Naive B cell (primary cell): Measurements from ENCODE around the gene ZNF831. TPM values are rescaled to one million over a fixed set of nuclear protein-coding genes. Genes with fewer than 3 reads are reported as not detected.

Experiments used
- ATAC-seq, 2 donors: fragments of 150-1000 bp; cut with Tn5 transposase; 2 replicates each; pipeline ENCODE4 v1.10.0; 2021; ENCODE audit warnings: low read depth in 2 of 2, mild to moderate bottlenecking in 2 of 2, moderate library complexity in 2 of 2
- DNase-seq: peaks from one replicate; pipeline ENCODE4 v3.0.0; 2022
- H3K27ac Mint-ChIP-seq, 6 donors: one replicate each; pipeline ENCODE4 v1.8.0; 2020 to 2022; ENCODE audit warnings: mild to moderate bottlenecking in 6 of 6, mixed read lengths in 6 of 6, moderate library complexity in 5 of 6, inconsistent platforms in 2 of 6
- H3K27me3 Mint-ChIP-seq, 3 donors: one replicate each; pipeline ENCODE4 v1.8.0; 2021 to 2022; ENCODE audit warnings: mixed read lengths in 3 of 3, mild to moderate bottlenecking in 1 of 3
- H3K36me3 Mint-ChIP-seq, 2 donors: one replicate each; pipeline ENCODE4 v1.8.0; 2020 to 2022; ENCODE audit warnings: mixed read lengths in 2 of 2, inconsistent platforms in 1 of 2, mild to moderate bottlenecking in 1 of 2
- H3K4me1 Mint-ChIP-seq, 3 donors: one replicate each; pipeline ENCODE4 v1.8.0; 2020 to 2022; ENCODE audit warnings: mixed read lengths in 3 of 3, inconsistent platforms in 1 of 3, mild to moderate bottlenecking in 1 of 3, moderate library complexity in 1 of 3
- H3K4me3 Mint-ChIP-seq, 8 donors: one replicate each; pipeline ENCODE4 v1.8.0; 2020 to 2022; ENCODE audit warnings: mild to moderate bottlenecking in 8 of 8, mixed read lengths in 8 of 8, moderate library complexity in 8 of 8, inconsistent platforms in 2 of 8
- H3K9me3 Mint-ChIP-seq, 7 donors: one replicate each; pipeline ENCODE4 v1.8.0; 2020 to 2022; ENCODE audit warnings: mixed read lengths in 7 of 7, mild to moderate bottlenecking in 5 of 7, inconsistent platforms in 2 of 7, moderate library complexity in 1 of 7
- polyA plus RNA-seq, 6 donors: library from polyadenylated mRNA; unstranded; fragments of 300-500 nt; fragmentation: Illumina TruSeq; gene quantifications; one replicate each; pipeline ENCODE4 v1.2.3, GENCODE V29; 2021; ENCODE audit warnings: low read depth in 6 of 6

ZNF831 gene
- polyA plus RNA-seq, 6 donors from 2014 or later = 0.66 to 2.6 (median 2.3) TPM

DNA sequence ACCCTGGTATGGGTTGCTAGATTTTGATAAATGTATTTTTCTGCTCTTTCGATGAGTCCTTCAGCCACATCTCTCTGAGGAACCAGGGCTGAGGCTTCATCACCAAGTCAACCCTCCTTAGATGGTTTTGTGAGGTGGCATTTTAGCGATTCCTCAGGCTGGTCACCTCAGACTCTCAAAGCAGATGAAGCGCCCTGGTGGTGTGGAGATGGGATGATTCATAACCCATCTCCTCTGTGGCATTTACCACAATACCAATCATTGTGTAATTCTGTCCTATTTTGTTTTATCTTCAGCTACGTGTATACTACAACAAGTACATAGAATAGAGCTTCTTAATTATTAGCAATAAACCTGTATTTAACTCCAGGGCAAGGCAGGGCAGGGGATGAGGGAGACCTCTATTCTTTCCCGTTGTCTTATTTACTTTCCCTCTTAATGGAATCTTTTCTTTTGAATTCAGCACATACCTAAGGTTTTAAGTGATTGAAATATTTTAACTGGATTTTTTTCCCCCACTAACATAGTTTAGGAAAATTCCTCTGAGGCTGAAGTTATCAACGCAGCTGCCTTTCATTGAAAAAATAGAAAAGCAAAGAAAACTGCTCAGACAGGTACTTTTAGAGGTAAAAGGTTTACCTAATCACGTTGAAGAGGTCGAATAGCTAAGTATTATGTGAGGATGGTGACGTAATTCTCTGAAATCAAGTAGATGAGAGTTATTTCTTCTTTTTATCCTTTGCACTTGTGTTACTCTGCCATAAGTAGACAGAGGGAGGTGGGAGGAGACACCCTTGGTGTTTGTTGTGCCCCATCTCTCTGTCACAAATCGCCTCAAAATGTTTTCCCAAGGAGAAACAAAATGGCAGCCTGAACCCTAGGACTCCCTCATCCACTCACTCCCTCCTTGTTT lies 79.3 kb downstream of the ZNF831 start:
- Mint-ChIP-seq H3K27ac (no peak overlapping the region), H3K27me3 (no peaks in the 10 kb centered on the region), H3K9me3 (no peaks in the 10 kb centered on the region), H3K36me3 (peaks cover 26 to 47% of the 10 kb centered on the region in 2 donors), H3K4me1 (no peaks in the 10 kb centered on the region), H3K4me3 (no peak overlapping the region)
- ATAC-seq (no peak), DNase-seq (no peak)

DNA sequence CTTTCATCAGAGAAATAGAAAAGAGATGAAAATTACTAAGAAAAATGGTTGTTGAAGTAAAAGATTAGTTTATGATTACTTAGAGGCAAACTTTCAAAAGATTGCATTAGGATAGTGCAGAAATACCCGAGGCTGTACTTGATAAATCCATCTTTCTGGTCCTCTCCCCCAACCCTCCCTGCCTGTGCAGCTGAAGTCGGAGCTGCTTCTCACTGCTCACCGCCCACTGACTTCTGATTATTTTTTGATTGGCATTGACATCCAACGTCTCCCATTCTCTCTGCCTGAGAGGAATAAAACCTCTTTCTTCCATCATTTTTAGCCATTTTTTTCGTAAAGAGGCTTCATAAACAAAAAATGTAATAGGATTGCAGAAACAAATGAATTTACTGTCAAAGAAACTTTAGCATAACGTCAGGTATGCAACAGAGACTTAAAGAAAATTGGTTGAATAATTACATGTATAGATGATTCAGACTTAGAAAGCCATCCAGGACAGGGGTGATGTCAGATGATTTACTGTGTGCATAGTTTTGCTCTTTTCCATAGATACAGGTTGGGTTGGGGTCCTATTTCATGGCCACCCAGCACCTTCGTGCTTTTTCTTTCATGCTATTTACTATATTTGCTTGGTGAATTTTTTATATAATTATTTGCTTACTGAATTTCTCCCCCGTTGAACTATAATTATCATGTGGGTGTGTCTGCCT lies 83.2 kb downstream of the ZNF831 start:
- Mint-ChIP-seq H3K4me3 (no peak overlapping the region), H3K9me3 (peaks cover 0 to 6% (median 4%) of the 10 kb centered on the region in 7 donors), H3K4me1 (peaks cover 0 to 3% (median 2%) of the 10 kb centered on the region in 3 donors), H3K27me3 (no peaks in the 10 kb centered on the region), H3K36me3 (peaks cover 46 to 52% of the 10 kb centered on the region in 2 donors), H3K27ac (no peak overlapping the region)
- no peak for DNase-seq
- ATAC-seq = no peak

DNA sequence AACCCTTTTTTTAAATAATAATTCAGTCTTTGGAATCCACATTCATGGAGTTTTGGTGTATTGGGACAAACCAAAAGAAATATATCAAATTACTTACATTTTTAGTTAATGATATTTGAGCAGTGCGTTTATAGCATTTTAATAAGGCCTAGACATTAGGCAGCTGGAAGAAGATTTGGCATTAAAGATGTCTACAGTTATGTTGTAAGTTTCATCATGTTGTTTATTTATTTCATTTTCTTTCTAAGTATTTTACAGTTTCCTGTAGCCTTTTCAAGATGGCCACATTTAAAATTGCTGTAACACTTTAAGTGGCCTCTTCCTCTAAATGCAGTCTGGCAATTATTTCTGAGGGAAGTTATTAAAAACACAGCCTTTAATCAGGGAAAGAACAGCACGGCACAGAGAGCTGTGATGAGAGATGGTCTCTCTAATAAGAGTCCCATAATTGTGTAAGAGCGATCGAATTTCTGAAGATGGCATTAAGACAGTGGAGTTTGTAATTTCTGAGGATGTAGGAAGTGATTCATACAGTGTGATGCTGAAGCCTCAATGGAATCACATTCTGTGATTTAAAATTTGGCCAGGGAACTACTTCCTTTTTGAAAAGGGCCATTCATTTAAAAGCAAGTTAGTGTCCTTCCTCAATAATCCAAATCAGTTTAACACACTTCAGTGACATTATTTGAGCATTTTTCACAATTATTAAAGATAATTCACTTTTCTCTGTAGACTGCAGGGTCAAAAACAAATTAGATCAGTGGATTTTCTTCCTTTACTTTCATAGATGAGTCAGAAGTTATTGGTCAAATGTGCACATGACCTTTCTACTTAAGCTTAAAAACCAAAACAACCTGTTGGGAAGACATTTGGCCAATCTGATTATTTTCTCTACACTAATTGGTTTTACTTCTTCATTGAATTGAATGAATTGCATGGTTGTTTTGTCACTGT lies 84.4 kb downstream of the ZNF831 start:
- Mint-ChIP-seq H3K27me3 (no peaks in the 10 kb centered on the region), H3K9me3 (peaks cover 0 to 6% (median 4%) of the 10 kb centered on the region in 7 donors), H3K4me1 (peaks cover 5 to 15% (median 11%) of the 10 kb centered on the region in 3 donors), H3K36me3 (peaks cover 44 to 60% of the 10 kb centered on the region in 2 donors), H3K27ac (peak overlapping the region in 1 of 6 donors; percentile 27), H3K4me3 (no peak overlapping the region)
- ATAC-seq = no peak
- no peak for DNase-seq

- H3K27ac Mint-ChIP-seq = no peak overlapping the region
- peaks cover 31 to 54% of the 10 kb centered on the region in 2 donors for H3K36me3 Mint-ChIP-seq
- H3K4me1 Mint-ChIP-seq = peaks cover 18 to 26% (median 21%) of the 10 kb centered on the region in 3 donors
- DNase-seq = no peak
- H3K9me3 Mint-ChIP-seq = peaks cover 0 to 6% (median 4%) of the 10 kb centered on the region in 7 donors
- no peak for ATAC-seq
- H3K27me3 Mint-ChIP-seq = no peaks in the 10 kb centered on the region
- no peak overlapping the region for H3K4me3 Mint-ChIP-seq
Observed at GRCh38 chr20:59250293-59250692, 86.7 kb downstream of the ZNF831 start.

DNA sequence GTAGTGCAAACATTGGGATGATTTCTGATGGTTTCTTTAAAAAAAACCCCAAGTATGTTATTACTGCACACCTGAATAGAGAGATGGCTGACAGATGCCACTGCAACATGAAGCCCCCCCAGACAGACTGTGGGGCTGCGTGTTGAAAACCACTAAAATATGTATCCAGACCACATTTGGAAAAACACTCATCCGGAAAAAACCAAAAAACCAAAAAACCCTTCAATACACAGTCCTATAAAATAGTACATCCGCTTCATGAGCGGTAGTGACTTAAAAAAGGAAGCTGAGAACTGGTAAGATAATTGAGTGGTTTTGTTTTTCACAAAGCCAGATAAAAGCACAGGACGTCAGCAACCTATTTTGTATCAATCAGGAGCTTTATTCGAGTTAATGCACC lies 89.7 kb downstream of the ZNF831 start:
- Mint-ChIP-seq H3K9me3 (peaks cover 0 to 6% (median 4%) of the 10 kb centered on the region in 7 donors), H3K27ac (peak overlapping the region in 4 of 6 donors; percentile 47 to 88 (median 74)), H3K4me3 (peak overlapping the region in 4 of 8 donors; percentile 37 to 63 (median 48)), H3K27me3 (no peaks in the 10 kb centered on the region), H3K36me3 (peaks cover 17 to 48% of the 10 kb centered on the region in 2 donors), H3K4me1 (peaks cover 27 to 33% (median 28%) of the 10 kb centered on the region in 3 donors)
- DNase-seq (peak; percentile 5), ATAC-seq (peak; percentile 32 to 50)

- Mint-ChIP-seq H3K36me3 (peaks cover 11 to 43% of the 10 kb centered on the region in 2 donors), H3K27me3 (no peaks in the 10 kb centered on the region), H3K4me3 (peak overlapping the region in 5 of 8 donors; percentile 37 to 76 (median 53)), H3K9me3 (peaks cover 0 to 6% (median 4%) of the 10 kb centered on the region in 7 donors), H3K27ac (peak overlapping the region in 5 of 6 donors; percentile 47 to 88 (median 82)), H3K4me1 (peaks cover 29 to 37% (median 32%) of the 10 kb centered on the region in 3 donors)
- DNase-seq (no peak), ATAC-seq (no peak)
Observed at GRCh38 chr20:59253779-59254319, 90.2 kb downstream of the ZNF831 start.

- Mint-ChIP-seq H3K4me3 (no peak overlapping the region), H3K4me1 (peaks cover 29 to 37% (median 32%) of the 10 kb centered on the region in 3 donors), H3K9me3 (peaks cover 0 to 6% (median 4%) of the 10 kb centered on the region in 7 donors), H3K27me3 (no peaks in the 10 kb centered on the region), H3K36me3 (peaks cover 4 to 32% of the 10 kb centered on the region in 2 donors), H3K27ac (no peak overlapping the region)
- ATAC-seq (no peak), DNase-seq (no peak)
Observed at GRCh38 chr20:59255256-59255655, 91.6 kb downstream of the ZNF831 start.

DNA sequence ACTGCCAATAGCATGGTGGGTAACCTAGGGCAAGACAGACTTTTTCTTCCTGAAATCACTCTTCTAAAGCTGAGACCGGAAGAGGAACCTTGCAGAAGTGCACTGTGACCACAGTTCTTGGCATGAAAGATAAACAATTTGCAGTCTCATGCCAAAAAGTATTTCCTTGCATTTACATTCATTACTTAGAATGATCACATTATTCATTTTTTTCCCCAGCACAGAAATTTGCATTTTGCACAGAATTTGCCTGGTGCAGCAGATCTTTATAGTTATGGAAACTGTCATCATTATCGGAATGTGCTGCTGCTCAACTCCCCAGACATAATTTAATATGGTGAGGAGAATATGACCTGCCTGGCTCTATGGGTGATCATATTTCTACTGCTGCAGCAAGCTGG lies 94.6 kb downstream of the ZNF831 start:
- Mint-ChIP-seq H3K27me3 (peaks cover 0 to 7% (median 7%) of the 10 kb centered on the region in 3 donors), H3K36me3 (peaks cover 4 to 7% of the 10 kb centered on the region in 2 donors), H3K27ac (peak overlapping the region in 1 of 6 donors; percentile 2), H3K4me3 (no peak overlapping the region), H3K4me1 (peaks cover 19 to 26% (median 24%) of the 10 kb centered on the region in 3 donors), H3K9me3 (peaks cover 0 to 3% (median 0%) of the 10 kb centered on the region in 7 donors)
- DNase-seq = no peak
- no peak for ATAC-seq

GRCh38 chr20:59259946-59260345 lies 96.3 kb downstream of the ZNF831 start:
- ATAC-seq (no peak), DNase-seq (no peak)
- Mint-ChIP-seq H3K27ac (peak overlapping the region in 1 of 6 donors; percentile 39), H3K36me3 (peaks cover 4 to 6% of the 10 kb centered on the region in 2 donors), H3K4me1 (peaks cover 11 to 16% (median 16%) of the 10 kb centered on the region in 3 donors), H3K4me3 (no peak overlapping the region), H3K9me3 (peaks cover 0 to 3% (median 0%) of the 10 kb centered on the region in 7 donors), H3K27me3 (peaks cover 0 to 21% (median 20%) of the 10 kb centered on the region in 3 donors)

DNA sequence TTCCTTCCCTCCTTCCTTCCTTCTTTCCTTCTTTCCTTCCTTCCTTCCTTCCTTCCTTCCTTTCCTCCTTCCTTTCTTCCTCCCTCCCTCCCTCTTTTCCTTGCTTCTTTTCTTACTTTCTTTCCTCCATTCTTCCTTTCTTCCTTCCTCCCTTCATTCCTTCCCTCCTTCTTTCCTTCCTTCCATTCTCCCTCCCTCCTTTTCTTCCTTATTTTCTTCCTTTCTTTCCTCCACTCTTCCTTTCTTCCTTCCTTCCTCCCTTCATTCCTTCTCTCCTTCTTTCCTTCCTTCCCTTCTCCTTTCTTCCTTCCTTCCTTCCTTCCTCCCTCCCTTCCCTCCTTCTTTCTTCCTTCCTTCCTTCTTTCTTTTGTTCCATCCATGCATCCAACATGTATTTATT lies 101.7 kb downstream of the ZNF831 start:
- Mint-ChIP-seq H3K4me1 (peaks cover 0 to 13% (median 4%) of the 10 kb centered on the region in 3 donors), H3K27me3 (peaks cover 23 to 57% (median 42%) of the 10 kb centered on the region in 3 donors), H3K4me3 (no peak overlapping the region), H3K9me3 (peaks cover 0 to 3% (median 0%) of the 10 kb centered on the region in 7 donors), H3K36me3 (no peaks in the 10 kb centered on the region), H3K27ac (no peak overlapping the region)
- ATAC-seq = no peak
- DNase-seq = no peak

DNA sequence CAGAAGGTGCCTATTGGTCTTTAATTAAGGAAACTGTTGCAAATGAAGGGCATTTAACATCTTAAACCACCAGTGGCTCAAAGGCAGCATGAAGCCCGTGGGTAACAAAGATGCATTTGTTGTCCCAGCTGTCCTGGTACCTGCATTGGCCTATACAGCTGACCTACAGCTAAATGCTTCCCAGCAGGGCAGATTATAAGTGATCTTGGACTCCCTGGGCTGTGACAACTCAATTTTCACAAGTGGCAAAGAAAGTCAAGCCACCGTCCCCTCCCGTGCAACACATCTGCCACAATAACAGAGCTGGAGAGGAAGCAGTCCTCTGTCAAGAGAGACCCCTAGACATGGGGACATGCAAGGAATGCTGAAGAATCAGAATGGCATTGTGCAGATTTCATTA lies 105.2 kb downstream of the ZNF831 start:
- Mint-ChIP-seq H3K4me3 (no peak overlapping the region), H3K36me3 (no peaks in the 10 kb centered on the region), H3K4me1 (peaks cover 0 to 8% (median 0%) of the 10 kb centered on the region in 3 donors), H3K27me3 (peaks cover 28 to 46% (median 38%) of the 10 kb centered on the region in 3 donors), H3K9me3 (no peaks in the 10 kb centered on the region), H3K27ac (no peak overlapping the region)
- no peak for ATAC-seq
- no peak for DNase-seq

DNA sequence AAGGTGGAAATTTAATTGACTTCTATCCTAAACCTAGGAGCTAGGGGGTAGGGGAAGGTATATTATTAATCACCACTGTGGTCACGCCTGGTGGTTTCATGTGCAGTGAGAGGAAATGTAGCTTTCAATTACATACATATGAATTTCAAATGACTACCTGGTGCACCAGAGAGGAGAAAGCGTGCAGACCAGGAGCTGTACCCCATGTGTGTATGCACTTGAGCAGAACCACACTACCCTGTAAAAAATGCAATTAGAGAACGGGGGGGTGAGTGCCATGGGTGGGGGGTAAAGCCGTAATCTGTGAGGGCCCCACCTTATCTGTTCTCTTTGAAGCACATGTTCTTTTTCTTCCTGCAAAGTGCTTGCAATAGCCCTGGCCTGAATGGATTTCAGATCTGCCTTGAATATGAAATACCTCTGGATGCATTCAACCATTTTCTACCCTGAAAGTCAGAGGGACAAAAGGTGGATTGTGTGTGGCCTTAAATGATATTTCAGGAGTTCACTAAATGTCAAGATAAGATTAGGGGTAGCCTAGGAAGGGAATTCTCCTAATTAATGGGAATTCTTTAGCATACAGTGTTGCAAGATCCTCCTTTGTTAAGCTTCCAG lies 105.9 kb downstream of the ZNF831 start:
- Mint-ChIP-seq H3K4me3 (no peak overlapping the region), H3K27ac (no peak overlapping the region), H3K9me3 (no peaks in the 10 kb centered on the region), H3K36me3 (no peaks in the 10 kb centered on the region), H3K27me3 (peaks cover 28 to 45% (median 39%) of the 10 kb centered on the region in 3 donors), H3K4me1 (peaks cover 0 to 8% (median 0%) of the 10 kb centered on the region in 3 donors)
- DNase-seq = no peak
- ATAC-seq = no peak
